ENCODE results near the gene DUOX1. TPM values are rescaled to one million over a fixed set of nuclear protein-coding genes. Genes with fewer than 3 reads are reported as not detected.

The DUOX1 gene
- total and polyA plus RNA-seq, 2 experiments from 2014 or later: 0.32 to 1.8 TPM

DNA sequence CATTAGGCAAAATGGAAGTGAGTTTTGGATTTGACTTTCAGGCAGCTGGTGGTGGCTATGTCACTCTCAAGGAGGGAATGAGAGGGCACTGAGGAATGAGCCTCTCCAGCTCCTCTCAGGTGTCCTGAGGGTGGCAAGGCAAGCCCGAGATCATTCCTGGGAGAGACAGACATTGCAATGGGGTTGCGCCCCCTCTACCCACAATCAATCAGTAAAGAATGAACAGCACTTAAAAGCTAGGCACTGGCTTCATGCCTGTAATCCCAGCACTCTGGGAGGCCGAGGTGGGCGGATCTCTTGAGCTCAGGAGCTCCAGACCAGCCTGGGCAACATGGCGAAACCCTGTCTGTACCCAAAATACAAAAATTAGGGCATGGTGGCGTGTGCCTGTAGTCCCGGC is 72.1 kb downstream of the DUOX1 start:
- H3K4me1 ChIP-seq (ENCODE audit: insufficient read depth): no peaks in the 10 kb centered on the region
- in situ Hi-C loops (cut with MboI): no loop called here
- no peaks in the 10 kb centered on the region for H3K9me3 ChIP-seq (ENCODE audit: low read depth)
- WGBS, 2 experiments (ENCODE audit: low coverage in 1 of 2, low lambda C conversion rate in 2 of 2, missing lambda C conversion rate in 2 of 2): 66 to 68% methylated on average over 7 of the region's 7 CpGs
- H3K36me3 ChIP-seq (ENCODE audit: low read depth): no peaks in the 10 kb centered on the region
- H3K27ac ChIP-seq: no peak overlapping the region
- no peak for DNase-seq
- H3K4me2 ChIP-seq (ENCODE audit: unreplicated experiment): no peak overlapping the region
- H3K79me2 ChIP-seq (ENCODE audit: insufficient read depth): no peaks in the 10 kb centered on the region
- H4K20me1 ChIP-seq (ENCODE audit: insufficient read depth): no peaks in the 10 kb centered on the region
- TF ChIP-seq EZH2phosphoT487 (IDR thresholded peaks at IDR 0.05; ENCODE audit: insufficient read depth, low read depth): no peak
- H3F3A ChIP-seq (ENCODE audit: insufficient read depth): peaks cover 20% of the 10 kb centered on the region
- H2AFZ ChIP-seq: no peak overlapping the region
- H3K9ac ChIP-seq: no peak overlapping the region
- no peak overlapping the region for H3K4me3 ChIP-seq
- H3K27me3 ChIP-seq (replicated peaks; ENCODE audit: insufficient read depth): no peaks in the 10 kb centered on the region
- H3K9me2 ChIP-seq (ENCODE audit: insufficient read depth): no peaks in the 10 kb centered on the region

DNA sequence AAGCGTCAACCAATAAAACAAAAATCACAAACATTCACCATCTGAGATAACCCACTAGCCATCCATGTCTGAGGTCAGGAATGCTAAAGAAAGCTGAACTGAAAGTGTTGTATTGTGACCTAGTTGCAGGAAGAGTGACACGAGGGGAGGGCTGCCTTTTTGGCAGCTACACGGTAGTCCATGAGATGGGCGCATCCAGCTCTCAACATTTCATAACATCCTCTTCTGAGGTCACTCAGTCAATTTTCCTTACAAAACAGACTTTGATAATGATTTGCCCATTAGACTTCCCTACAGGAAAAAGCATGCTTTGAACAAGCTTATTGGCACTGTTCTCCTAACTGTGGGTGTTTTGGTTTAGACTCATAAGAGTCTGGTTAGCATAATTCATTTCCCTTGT is 73.4 kb downstream of the DUOX1 start:
- no peak overlapping the region for H2AFZ ChIP-seq
- no peak for TF ChIP-seq EZH2 (IDR thresholded peaks at IDR 0.05; ENCODE audit: insufficient read depth, poor library complexity, severe bottlenecking)
- no peak for TF ChIP-seq EZH2phosphoT487 (IDR thresholded peaks at IDR 0.05; ENCODE audit: insufficient read depth, low read depth)
- H3K9me2 ChIP-seq (ENCODE audit: insufficient read depth): no peaks in the 10 kb centered on the region
- H3K4me2 ChIP-seq (ENCODE audit: unreplicated experiment): no peak overlapping the region
- H3K27me3 ChIP-seq (replicated peaks; ENCODE audit: insufficient read depth): no peaks in the 10 kb centered on the region
- no peak overlapping the region for H3K4me3 ChIP-seq
- peaks cover 20% of the 10 kb centered on the region for H3F3A ChIP-seq (ENCODE audit: insufficient read depth)
- H3K4me1 ChIP-seq (ENCODE audit: insufficient read depth): no peaks in the 10 kb centered on the region
- no peak for DNase-seq
- 73 to 74% methylated on average over 4 of the region's 4 CpGs for WGBS, 2 experiments (ENCODE audit: low coverage in 1 of 2, low lambda C conversion rate in 2 of 2, missing lambda C conversion rate in 2 of 2)
- H3K36me3 ChIP-seq (ENCODE audit: low read depth): no peaks in the 10 kb centered on the region
- H3K27ac ChIP-seq: no peak overlapping the region
- no peaks in the 10 kb centered on the region for H3K9me3 ChIP-seq (ENCODE audit: low read depth)
- in situ Hi-C loops (cut with MboI): no loop called here
- no peak overlapping the region for H3K9ac ChIP-seq
- H3K79me2 ChIP-seq (ENCODE audit: insufficient read depth): no peaks in the 10 kb centered on the region
- H4K20me1 ChIP-seq (ENCODE audit: insufficient read depth): no peaks in the 10 kb centered on the region

DNA sequence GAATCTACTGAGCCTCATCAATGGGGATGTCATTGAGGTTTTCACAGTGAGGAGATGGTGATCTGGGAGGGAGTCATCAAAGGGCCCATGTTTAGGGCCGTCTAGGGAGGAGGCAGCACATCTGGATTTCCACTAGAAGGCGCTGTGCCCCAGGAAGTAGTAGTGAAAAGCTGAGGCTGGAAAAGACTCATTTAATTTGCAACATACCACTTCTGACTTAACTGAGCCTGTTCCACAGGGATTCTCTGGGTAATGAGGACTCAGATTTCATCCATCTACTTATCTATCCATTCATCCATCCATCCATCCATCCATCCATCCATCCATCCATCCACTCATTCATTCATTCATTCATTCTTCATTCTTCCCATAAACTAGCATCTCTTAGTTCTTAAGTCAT is 75.4 kb downstream of the DUOX1 start:
- H3K4me3 ChIP-seq: no peak overlapping the region
- no peak overlapping the region for H3K27ac ChIP-seq
- peak; percentile 86 for DNase-seq
- H3K9me2 ChIP-seq (ENCODE audit: insufficient read depth): no peaks in the 10 kb centered on the region
- no peaks in the 10 kb centered on the region for H3K9me3 ChIP-seq (ENCODE audit: low read depth)
- no peaks in the 10 kb centered on the region for H4K20me1 ChIP-seq (ENCODE audit: insufficient read depth)
- no peak overlapping the region for H3K4me2 ChIP-seq (ENCODE audit: unreplicated experiment)
- in situ Hi-C loops (cut with MboI): no loop called here
- no peak overlapping the region for H2AFZ ChIP-seq
- H3K4me1 ChIP-seq (ENCODE audit: insufficient read depth): no peaks in the 10 kb centered on the region
- no peaks in the 10 kb centered on the region for H3K27me3 ChIP-seq (replicated peaks; ENCODE audit: insufficient read depth)
- peaks cover 12% of the 10 kb centered on the region for H3F3A ChIP-seq (ENCODE audit: insufficient read depth)
- no peak overlapping the region for H3K9ac ChIP-seq
- TF ChIP-seq EZH2phosphoT487 (IDR thresholded peaks at IDR 0.05; ENCODE audit: insufficient read depth, low read depth) (no peak), EZH2 (IDR thresholded peaks at IDR 0.05; ENCODE audit: insufficient read depth, poor library complexity, severe bottlenecking) (no peak)
- no peaks in the 10 kb centered on the region for H3K79me2 ChIP-seq (ENCODE audit: insufficient read depth)
- WGBS, 2 experiments (ENCODE audit: low coverage in 1 of 2, low lambda C conversion rate in 2 of 2, missing lambda C conversion rate in 2 of 2): 0% methylated on average over 2 of the region's 2 CpGs
- H3K36me3 ChIP-seq (ENCODE audit: low read depth): no peaks in the 10 kb centered on the region

DNA sequence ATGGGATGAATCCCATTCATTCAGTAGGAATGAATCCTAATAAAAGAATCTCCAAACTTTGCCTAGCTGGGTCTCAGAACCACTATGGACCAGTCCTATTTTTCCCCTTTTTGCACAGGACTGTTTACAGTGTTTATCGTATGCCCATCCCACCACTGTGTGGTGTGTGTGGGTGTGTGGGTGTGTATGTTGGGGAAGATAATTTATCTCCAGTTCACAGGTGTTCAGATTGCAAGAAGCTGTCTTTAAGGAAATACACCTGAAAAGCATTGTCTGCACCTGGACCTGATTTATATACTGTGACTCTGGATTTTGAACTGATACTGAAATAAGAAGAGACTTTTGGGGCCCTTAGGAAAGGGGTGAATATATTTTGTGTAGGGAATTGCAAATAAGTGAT is 82.7 kb downstream of the DUOX1 start:
- Histone ChIP-seq H3K36me3 (ENCODE audit: low read depth) (no peaks in the 10 kb centered on the region), H3K9me2 (ENCODE audit: insufficient read depth) (no peaks in the 10 kb centered on the region), H3F3A (ENCODE audit: insufficient read depth) (no peaks in the 10 kb centered on the region), H3K4me1 (ENCODE audit: insufficient read depth) (no peaks in the 10 kb centered on the region), H3K9ac (no peak overlapping the region), H3K27me3 (replicated peaks; ENCODE audit: insufficient read depth) (no peaks in the 10 kb centered on the region), H3K9me3 (ENCODE audit: low read depth) (no peaks in the 10 kb centered on the region), H3K4me2 (ENCODE audit: unreplicated experiment) (no peak overlapping the region), H3K4me3 (no peak overlapping the region), H3K79me2 (ENCODE audit: insufficient read depth) (no peaks in the 10 kb centered on the region), H4K20me1 (ENCODE audit: insufficient read depth) (no peaks in the 10 kb centered on the region), H3K27ac (no peak overlapping the region), H2AFZ (no peak overlapping the region)
- TF ChIP-seq EZH2phosphoT487 (IDR thresholded peaks at IDR 0.05; ENCODE audit: insufficient read depth, low read depth): no peak
- TF ChIP-seq EZH2 (IDR thresholded peaks at IDR 0.05; ENCODE audit: insufficient read depth, poor library complexity, severe bottlenecking): no peak
- in situ Hi-C loops (cut with MboI): no loop called here
- whole genome bisulfite sequencing, 2 experiments (ENCODE audit: low coverage in 1 of 2, low lambda C conversion rate in 2 of 2, missing lambda C conversion rate in 2 of 2): 47 to 70% methylated on average over 1 of the region's 1 CpG
- no peak for DNase-seq

Other genes starting within 250 kb of the DUOX1 start
- gene TERB2, start 173.3 kb upstream of the DUOX1 start, total RNA-seq (2014; rRNA removed; shearing (Covaris generic)): not detected in 2 replicates
- not detected in 2 replicates for gene TERB2, start 173.3 kb upstream of the DUOX1 start, polyA plus RNA-seq (2016; fragmentation: Nextera tagmentation; extraction: Ambion mirVana)
- 12.9 and 14.2 TPM in 2 replicates for gene SORD, start 106.8 kb upstream of the DUOX1 start, total RNA-seq (2014; rRNA removed; shearing (Covaris generic))
- 10.9 and 12.0 TPM in 2 replicates for gene SORD, start 106.8 kb upstream of the DUOX1 start, polyA plus RNA-seq (2016; fragmentation: Nextera tagmentation; extraction: Ambion mirVana)
- gene DUOX2, start 15.8 kb upstream of the DUOX1 start, total RNA-seq (2014; rRNA removed; shearing (Covaris generic)): not detected in 2 replicates
- 0.03 TPM in 2 replicates for gene DUOX2, start 15.8 kb upstream of the DUOX1 start, polyA plus RNA-seq (2016; fragmentation: Nextera tagmentation; extraction: Ambion mirVana)
- gene DUOXA2, start 15.7 kb upstream of the DUOX1 start, total RNA-seq (2014; rRNA removed; shearing (Covaris generic)): not detected in 2 replicates
- not detected in 2 replicates for gene DUOXA2, start 15.7 kb upstream of the DUOX1 start, polyA plus RNA-seq (2016; fragmentation: Nextera tagmentation; extraction: Ambion mirVana)
- 2.4 TPM in 1 of 2 replicates, not detected in the other for gene DUOXA1, start 115 bp upstream of the DUOX1 start, total RNA-seq (2014; rRNA removed; shearing (Covaris generic))
- gene DUOXA1, start 115 bp upstream of the DUOX1 start, polyA plus RNA-seq (2016; fragmentation: Nextera tagmentation; extraction: Ambion mirVana): 0.48 and 0.61 TPM in 2 replicates
- 0.25 and 0.32 TPM in 2 replicates for gene SHF, start 58.0 kb downstream of the DUOX1 start, total RNA-seq (2014; rRNA removed; shearing (Covaris generic))
- 0.76 and 0.93 TPM in 2 replicates for gene SHF, start 58.0 kb downstream of the DUOX1 start, polyA plus RNA-seq (2016; fragmentation: Nextera tagmentation; extraction: Ambion mirVana)
- not detected in 2 replicates for gene SLC28A2, start 122.2 kb downstream of the DUOX1 start, total RNA-seq (2014; rRNA removed; shearing (Covaris generic))
- gene SLC28A2, start 122.2 kb downstream of the DUOX1 start, polyA plus RNA-seq (2016; fragmentation: Nextera tagmentation; extraction: Ambion mirVana): not detected in 2 replicates
- 0.89 TPM in 1 of 2 replicates, not detected in the other for gene GATM, start 248.6 kb downstream of the DUOX1 start, total RNA-seq (2014; rRNA removed; shearing (Covaris generic))
- 0.14 TPM in 1 of 2 replicates, not detected in the other for gene GATM, start 248.6 kb downstream of the DUOX1 start, polyA plus RNA-seq (2016; fragmentation: Nextera tagmentation; extraction: Ambion mirVana)

All from GM23248 (cell line).